ENCODE measurements around the gene PTPRE. TPM values are rescaled to one million over a fixed set of nuclear protein-coding genes. Genes with fewer than 3 reads are reported as not detected.

The PTPRE gene
- total RNA-seq, 2 experiments from 2014 or later, result 33.3 to 38.3 TPM

DNA sequence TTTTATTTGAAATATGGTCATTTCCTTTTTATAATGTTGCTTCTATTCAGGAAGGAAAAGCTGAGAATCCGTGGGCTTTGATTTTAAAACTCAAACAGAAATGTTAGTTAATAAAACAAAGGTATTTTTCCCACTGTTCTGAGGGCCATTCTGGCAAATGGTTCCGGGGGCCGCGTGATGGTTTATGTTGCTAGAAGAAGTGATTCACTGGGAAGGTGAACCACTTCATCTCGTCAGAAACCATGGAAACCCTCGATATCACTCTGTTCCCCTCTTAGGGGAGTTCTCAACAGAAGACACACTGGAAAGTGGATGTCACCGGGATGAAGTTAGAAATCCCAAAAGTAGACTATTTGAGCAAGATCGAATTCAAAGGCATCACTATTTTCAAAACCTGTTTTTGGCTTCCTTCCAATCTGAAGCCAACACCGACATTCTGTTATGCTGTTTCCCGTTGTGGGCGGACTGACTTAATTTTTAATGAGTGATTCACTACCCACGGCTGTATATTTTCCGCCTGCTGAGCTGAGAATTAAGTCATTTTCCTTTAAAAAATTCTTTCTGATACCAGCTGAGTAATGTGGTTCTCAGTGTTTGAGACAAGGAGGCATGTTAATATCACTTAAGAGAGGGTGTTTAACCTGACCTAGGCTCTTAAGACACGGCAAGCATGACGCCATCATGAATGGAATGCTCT is 84.1 kb downstream of the PTPRE start:
- ChIA-PET CTCF (interaction anchor here (0.7 to 6.5 kb wide), 5 partner anchors 19 to 74 kb away, joined by 3 to 34 read pairs (median 3); no protein-coding TSS in a partner anchor), POLR2A (interaction anchor here (1.2 kb wide), 1 partner anchor 74 kb away, joined by 4 read pairs; no protein-coding TSS in a partner anchor)

GRCh38 chr10:127991543-127992255 is 84.8 kb downstream of the PTPRE start:
- CTCF ChIA-PET, result interaction anchor here (0.7 to 6.5 kb wide), 5 partner anchors 19 to 73 kb away, joined by 3 to 34 read pairs (median 3); no protein-coding TSS in a partner anchor
- POLR2A ChIA-PET, result interaction anchor here (0.6 to 1.2 kb wide), 2 partner anchors 56 to 73 kb away, joined by 3 to 4 read pairs; no protein-coding TSS in a partner anchor

- POLR2A ChIA-PET, result interaction anchor here (0.6 kb wide), 1 partner anchor 56 kb away, joined by 3 read pairs; no protein-coding TSS in a partner anchor
- CTCF ChIA-PET, result interaction anchor here (1.5 to 6.5 kb wide), 3 partner anchors 18 to 73 kb away, joined by 3 to 34 read pairs (median 3); no protein-coding TSS in a partner anchor
Measured at GRCh38 chr10:127992376-127992775, 85.5 kb downstream of the PTPRE start.

GRCh38 chr10:127993056-127993690 is 86.3 kb downstream of the PTPRE start:
- POLR2A ChIA-PET, result no interaction called here
- CTCF ChIA-PET, result interaction anchor here (1.5 to 6.5 kb wide), 2 partner anchors 17 to 43 kb away, joined by 4 to 34 read pairs; no protein-coding TSS in a partner anchor

DNA sequence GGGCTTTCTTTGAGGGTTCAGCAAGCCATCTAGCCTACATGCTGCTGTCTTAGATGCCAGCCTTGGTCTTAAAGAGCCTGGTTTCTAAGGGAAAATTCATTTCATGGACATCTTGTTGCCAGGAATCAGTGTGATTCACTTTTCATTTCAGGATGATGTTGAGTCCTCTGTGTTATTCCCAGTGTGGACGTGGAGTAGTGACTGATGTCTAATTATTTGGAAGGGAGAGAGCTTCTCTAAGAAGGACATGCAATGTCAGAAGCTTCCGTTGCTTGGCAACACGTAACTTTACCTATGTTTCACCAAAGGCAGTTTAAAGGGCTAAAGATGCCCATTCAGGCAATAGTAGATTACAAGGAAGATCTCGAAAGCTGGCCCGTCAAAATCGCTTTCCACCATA is 89.0 kb downstream of the PTPRE start:
- ChIA-PET CTCF (no interaction called here), POLR2A (interaction anchor here (0.5 kb wide), 1 partner anchor 25 kb away, joined by 3 read pairs; no protein-coding TSS in a partner anchor)

DNA sequence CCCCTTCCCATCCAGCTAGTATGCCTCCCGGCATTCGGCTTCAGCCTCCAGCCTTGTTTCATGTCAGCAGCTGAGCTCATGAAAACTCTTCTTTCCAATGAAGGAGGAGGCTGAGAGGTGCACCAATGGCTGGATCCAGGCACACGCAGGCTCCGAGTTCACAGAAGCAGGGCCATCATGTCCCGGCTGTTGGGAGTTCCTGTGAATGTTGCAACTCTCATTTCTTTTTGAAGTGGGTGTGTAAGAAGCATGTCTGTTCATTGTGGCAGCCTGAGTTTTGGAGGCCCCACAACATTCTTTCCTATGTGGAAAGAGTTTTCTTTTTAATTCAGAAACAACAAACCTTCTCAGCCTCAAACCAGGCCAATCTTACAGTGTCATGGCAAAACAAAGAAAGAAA is 89.7 kb downstream of the PTPRE start:
- ChIA-PET POLR2A (interaction anchor here (0.5 kb wide), 1 partner anchor 24 kb away, joined by 3 read pairs; no protein-coding TSS in a partner anchor), CTCF (no interaction called here)

- ChIA-PET CTCF (no interaction called here), POLR2A (no interaction called here)
Measured at GRCh38 chr10:127997271-127997670, 90.4 kb downstream of the PTPRE start.

GRCh38 chr10:127997937-127998336 is 91.0 kb downstream of the PTPRE start:
- POLR2A ChIA-PET, result no interaction called here
- CTCF ChIA-PET, result no interaction called here

DNA sequence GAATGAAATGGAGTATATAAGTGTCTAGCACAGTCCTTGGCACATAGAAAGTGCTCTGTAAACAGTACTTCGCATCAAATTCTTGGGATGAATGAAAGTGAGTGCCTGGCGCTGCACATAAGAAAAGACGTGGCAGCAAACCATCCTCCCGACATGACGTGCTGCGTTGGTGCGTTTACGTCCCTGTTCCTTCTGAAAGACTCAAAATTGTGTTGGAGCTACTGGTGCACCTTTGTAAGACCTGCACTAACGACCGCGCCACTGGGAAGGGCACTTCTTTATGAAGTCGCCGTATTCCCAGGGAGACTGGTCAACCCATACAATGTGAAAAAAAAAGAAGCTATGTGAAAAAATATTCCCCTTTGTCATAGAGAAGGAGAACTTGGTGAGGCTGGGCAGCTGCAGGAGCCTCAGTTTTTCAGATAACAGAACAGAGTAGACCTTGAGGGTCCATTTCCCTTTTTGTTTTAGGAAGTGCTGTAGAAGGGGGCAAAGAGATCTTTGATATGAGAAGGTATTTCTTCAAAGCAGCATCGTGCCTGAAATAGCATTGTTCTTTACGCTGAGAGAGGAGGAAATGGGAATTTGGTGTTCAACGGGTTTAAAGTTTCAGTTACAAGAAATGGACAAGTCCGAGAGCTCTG is 91.7 kb downstream of the PTPRE start:
- ChIA-PET POLR2A (no interaction called here), CTCF (interaction anchor here (0.9 kb wide), 1 partner anchor 13 kb away, joined by 3 read pairs; no protein-coding TSS in a partner anchor)

DNA sequence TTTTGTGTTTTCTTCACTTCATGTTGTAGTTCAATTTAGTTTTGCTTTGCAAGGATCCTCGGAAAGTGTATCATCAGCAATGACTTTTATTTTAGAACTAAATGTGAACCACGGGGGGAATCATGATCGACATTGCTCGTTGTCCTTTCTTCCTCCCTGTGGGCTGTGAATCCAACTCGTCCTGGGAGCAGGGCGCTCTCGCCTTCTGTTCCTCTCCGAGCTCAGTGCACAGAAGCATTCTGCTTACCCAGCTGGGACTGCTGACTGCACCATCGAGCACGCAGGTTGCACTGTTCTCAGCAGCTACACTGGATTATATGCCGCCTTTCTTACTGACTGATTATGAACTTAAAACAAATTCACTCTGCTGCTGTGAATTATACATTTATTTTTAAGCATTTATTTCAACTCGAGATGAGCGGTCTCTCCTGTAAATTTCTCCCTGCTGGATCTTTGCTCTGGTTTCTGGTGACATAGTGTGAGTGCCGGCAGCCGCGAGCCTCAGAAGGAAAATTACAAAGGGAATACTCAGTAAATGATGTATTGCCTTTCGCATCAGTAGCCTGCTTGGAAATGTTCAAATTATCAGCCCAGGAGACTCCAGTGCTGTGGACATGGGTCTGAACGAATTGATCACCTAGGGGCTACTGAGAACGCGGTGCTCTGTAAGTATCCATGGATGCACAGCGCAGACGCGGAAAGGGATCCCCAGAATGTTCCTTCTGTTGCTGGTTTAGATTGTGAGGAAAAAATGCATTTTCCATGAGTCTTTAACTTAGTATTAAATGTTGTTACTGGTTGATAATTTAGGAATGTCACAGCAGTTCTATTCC is 92.6 kb downstream of the PTPRE start:
- ChIA-PET CTCF (interaction anchor here (0.9 to 2.5 kb wide), 2 partner anchors 12 to 93 kb away, joined by 3 to 7 read pairs; partner anchors contain the start of gene PTPRE), POLR2A (no interaction called here)

DNA sequence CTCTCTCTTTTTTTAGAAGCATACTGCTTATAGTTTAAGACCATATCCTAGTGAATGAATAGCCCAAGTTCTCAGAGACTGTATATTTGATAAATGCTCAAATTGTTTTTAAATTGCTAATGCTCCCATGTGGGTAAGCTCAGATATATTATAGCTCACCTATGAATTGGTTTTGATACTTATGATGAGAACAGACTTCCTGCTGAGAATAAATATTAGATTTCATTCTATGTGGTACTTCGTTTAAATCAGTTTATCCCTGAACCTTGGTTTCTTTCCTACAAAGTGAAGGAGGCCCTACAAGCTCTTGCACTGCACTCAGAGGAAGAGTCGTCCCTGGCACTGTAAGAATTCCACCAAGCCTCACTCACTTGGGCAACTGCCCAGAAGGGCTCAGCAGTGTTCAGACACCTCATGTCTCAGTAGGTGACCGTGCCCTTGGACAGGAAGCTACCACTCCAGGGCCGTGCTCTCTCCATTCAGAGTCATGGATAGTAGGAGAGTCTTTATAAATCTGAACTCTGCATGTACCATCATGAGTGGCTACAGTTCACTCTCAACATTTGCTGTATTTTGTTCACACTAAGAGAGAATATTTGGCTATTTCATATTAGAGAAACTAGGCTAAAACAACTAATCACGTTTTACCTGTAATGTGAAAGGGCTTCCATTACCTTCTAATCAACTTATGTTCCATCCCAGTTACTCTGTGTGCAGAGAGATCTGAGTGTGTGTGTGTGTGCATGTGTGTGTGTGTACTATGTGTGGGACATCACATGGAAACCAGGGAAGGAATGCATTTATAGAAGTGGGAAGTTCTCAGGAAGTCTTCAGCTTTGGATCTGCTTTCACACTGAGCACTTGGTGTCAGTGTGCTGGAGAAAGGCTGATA is 93.8 kb downstream of the PTPRE start:
- ChIA-PET CTCF (interaction anchor here (1.3 to 2.5 kb wide), 2 partner anchors 11 to 94 kb away, joined by 6 to 7 read pairs; partner anchors contain the start of gene PTPRE), POLR2A (no interaction called here)

- ChIA-PET CTCF (interaction anchor here (1.3 to 2.5 kb wide), 2 partner anchors 10 to 95 kb away, joined by 6 to 7 read pairs; partner anchors contain the start of gene PTPRE), POLR2A (no interaction called here)
Measured at GRCh38 chr10:128001363-128001745, 94.5 kb downstream of the PTPRE start.

GRCh38 chr10:128001849-128002248 is 94.9 kb downstream of the PTPRE start:
- ChIA-PET POLR2A (no interaction called here), CTCF (interaction anchor here (2.5 kb wide), 1 partner anchor 95 kb away, joined by 7 read pairs; the partner anchor contains the start of gene PTPRE)

DNA sequence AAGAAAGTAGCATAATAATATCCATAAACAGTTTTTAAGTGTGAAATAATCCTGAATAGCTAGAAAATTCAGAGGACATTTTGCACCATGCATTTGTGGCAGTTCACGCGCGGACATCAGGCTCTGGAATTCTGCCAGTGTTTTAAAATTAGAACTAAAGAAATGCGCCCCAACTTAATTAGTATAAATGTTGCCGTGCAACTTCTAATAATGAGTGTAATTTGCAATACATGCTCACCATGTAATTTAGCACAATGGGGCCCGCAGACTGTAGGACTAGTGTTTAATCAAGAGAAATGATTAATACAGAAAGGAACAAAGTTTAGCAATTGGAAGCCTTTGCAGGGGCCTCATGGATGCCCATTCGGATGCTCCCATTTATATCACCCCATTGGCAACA is 96.6 kb downstream of the PTPRE start:
- ChIA-PET POLR2A (no interaction called here), CTCF (no interaction called here)

DNA sequence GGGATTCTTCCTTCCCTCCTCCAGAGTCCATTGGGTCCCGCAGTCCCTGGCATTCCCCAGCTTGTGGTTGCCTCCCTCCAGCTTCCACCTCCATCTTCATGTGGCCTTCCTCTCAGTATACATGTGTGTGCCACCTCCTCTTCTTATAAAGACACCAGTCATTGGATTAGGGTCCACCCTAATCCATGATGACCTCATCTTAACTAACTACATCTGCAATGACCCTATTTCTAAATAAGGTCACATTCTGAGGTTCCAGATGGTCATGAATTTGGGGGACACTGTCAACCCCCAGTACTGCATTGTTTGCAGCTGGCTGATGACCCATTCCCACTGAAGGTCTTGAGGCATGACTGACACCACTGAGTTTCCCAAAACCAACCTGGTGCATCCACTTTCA is 99.0 kb downstream of the PTPRE start:
- POLR2A ChIA-PET, result no interaction called here

GRCh38 chr10:128007056-128007455 is 100.2 kb downstream of the PTPRE start:
- POLR2A ChIA-PET, result no interaction called here

More for the DNA sequence above, 99.0 kb downstream of the PTPRE start:
- CTCF ChIA-PET, result no interaction called here

GRCh38 chr10:128007971-128008370 is 101.1 kb downstream of the PTPRE start:
- ChIA-PET POLR2A (no interaction called here), CTCF (interaction anchor here (4.7 to 7.5 kb wide), 2 partner anchors 17 to 101 kb away, joined by 34 to 95 read pairs; partner anchors contain the start of gene PTPRE)

More at GRCh38 chr10:128007056-128007455, 100.2 kb downstream of the PTPRE start:
- CTCF ChIA-PET, result interaction anchor here (7.5 kb wide), 1 partner anchor 100 kb away, joined by 95 read pairs; the partner anchor contains the start of gene PTPRE

All from activated CD8-positive, alpha-beta memory T cell treated with anti-CD3 and anti-CD28 coated beads for 36 hours (primary cell).